Activated naive CD8-positive, alpha-beta T cell treated with anti-CD3 and anti-CD28 coated beads for 36 hours (primary cell): ENCODE results near the gene ZNF407. TPM values are rescaled to one million over a fixed set of nuclear protein-coding genes. Genes with fewer than 3 reads are reported as not detected.

Experiments used
- DNase-seq: peaks from one replicate; pipeline ENCODE4 v3.0.0; 2021
- H3K27ac Mint-ChIP-seq: one replicate; pipeline ENCODE4 v1.8.0; 2022; ENCODE audit warnings: mild to moderate bottlenecking, moderate library complexity, mixed read lengths
- H3K27me3 Mint-ChIP-seq: one replicate; pipeline ENCODE4 v1.8.0; 2022; ENCODE audit warnings: mild to moderate bottlenecking, mixed read lengths
- H3K36me3 Mint-ChIP-seq: one replicate; pipeline ENCODE4 v1.8.0; 2021; ENCODE audit warnings: mild to moderate bottlenecking, mixed read lengths
- H3K4me1 Mint-ChIP-seq: one replicate; pipeline ENCODE4 v1.8.0; 2021; ENCODE audit warnings: mixed read lengths
- H3K4me3 Mint-ChIP-seq: one replicate; pipeline ENCODE4 v1.8.0; 2022; ENCODE audit warnings: mild to moderate bottlenecking, moderate library complexity, mixed read lengths
- H3K9me3 Mint-ChIP-seq: one replicate; pipeline ENCODE4 v1.8.0; 2022; ENCODE audit warnings: mixed read lengths
- total RNA-seq, 2 experiments: library from RNA; stranded (reverse); gene quantifications; one replicate each; pipeline ENCODE4 v1.2.3, GENCODE V29; 2021

Gene ZNF407
- total RNA-seq, 2 experiments from 2014 or later: 9.6 to 10.3 TPM

DNA sequence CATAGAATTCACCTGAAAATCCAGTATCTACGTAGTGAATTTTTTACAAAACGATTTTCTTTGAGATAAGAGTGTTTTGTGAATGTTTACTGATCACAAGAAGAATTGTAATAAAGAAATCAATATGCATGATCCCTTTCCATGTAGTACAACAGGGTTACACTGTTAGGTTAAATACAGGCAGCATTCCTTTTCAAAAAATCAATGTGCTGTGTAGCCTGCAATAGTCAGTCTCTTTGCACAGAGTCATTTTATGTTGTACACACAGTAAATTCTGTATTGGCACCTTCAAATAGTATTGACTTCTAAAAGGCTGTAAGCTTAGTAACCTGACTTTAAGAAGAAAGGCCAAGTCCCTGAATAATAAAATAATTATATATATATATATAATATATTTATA is 63.3 kb downstream of the ZNF407 start:
- H3K4me3 Mint-ChIP-seq: no peak overlapping the region
- H3K9me3 Mint-ChIP-seq: no peaks in the 10 kb centered on the region
- no peaks in the 10 kb centered on the region for H3K27me3 Mint-ChIP-seq
- no peaks in the 10 kb centered on the region for H3K4me1 Mint-ChIP-seq
- no peak overlapping the region for H3K27ac Mint-ChIP-seq
- H3K36me3 Mint-ChIP-seq: peaks cover 2% of the 10 kb centered on the region
- no peak for DNase-seq

DNA sequence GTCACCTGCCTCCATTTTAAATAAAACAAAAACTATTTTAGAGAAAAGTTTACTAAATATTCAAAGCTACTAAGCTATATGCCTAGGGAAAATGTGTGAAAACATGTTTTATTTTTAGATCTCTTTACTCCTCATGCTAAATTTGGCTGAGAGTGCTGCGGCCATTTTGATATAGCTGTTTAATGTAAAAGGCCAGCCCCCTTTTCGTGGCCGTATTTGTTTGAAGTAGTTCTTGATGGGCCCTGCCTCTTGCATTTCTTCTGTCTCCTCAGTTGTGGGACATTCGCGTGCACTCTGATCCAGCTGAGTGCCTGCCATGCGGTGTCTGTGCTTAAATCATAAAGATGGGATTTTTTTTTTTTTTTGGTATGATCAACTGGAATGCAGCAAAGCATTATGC is 64.0 kb downstream of the ZNF407 start:
- Mint-ChIP-seq H3K27me3 (no peaks in the 10 kb centered on the region), H3K9me3 (no peaks in the 10 kb centered on the region), H3K27ac (no peak overlapping the region), H3K36me3 (peaks cover 2% of the 10 kb centered on the region), H3K4me3 (no peak overlapping the region), H3K4me1 (no peaks in the 10 kb centered on the region)
- DNase-seq: no peak

DNA sequence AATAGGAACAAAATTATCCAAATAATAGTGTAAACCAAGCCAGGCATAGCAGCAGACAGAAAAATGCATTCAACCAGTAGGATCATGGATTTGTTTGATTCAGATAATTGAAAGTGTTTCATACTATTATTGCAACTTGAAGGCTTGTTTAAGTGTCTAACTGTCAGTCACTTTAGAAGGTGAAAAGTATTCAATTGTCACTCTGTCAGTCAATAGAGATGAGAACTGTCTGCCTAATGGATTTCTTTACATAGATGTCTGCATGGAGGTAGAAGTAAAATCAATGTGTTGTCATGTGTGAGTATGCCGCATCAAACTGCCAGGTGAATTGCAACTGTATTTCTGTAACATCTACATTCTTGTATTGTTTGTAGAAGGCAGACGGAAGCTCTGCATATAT is 65.0 kb downstream of the ZNF407 start:
- Mint-ChIP-seq H3K36me3 (peaks cover 2% of the 10 kb centered on the region), H3K4me3 (no peak overlapping the region)

DNA sequence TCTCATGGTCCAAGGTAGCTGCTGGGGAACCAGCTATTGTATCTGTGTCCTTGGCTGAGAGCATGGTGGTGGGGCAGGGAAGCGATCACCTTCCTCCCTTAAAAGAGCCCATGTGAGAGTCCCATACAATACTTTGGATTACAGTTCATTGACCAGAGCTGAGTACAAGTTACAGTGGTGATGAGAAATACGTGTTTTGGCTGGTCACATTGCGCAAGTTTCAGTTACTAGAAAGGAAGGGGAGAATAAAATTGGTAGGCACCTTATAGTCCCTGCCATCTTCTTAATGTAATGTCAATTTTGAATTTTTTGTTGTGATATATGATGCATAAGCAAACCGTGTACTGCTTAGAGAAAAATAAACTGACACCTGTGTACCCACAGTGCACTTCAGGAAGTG is 67.7 kb downstream of the ZNF407 start:
- H3K4me3 Mint-ChIP-seq: no peak overlapping the region
- no peaks in the 10 kb centered on the region for H3K9me3 Mint-ChIP-seq
- no peak for DNase-seq
- peaks cover 2% of the 10 kb centered on the region for H3K36me3 Mint-ChIP-seq
- H3K4me1 Mint-ChIP-seq: no peaks in the 10 kb centered on the region
- no peaks in the 10 kb centered on the region for H3K27me3 Mint-ChIP-seq
- no peak overlapping the region for H3K27ac Mint-ChIP-seq

More for the DNA sequence above, 65.0 kb downstream of the ZNF407 start:
- Mint-ChIP-seq H3K27ac (no peak overlapping the region), H3K27me3 (no peaks in the 10 kb centered on the region), H3K9me3 (no peaks in the 10 kb centered on the region), H3K4me1 (no peaks in the 10 kb centered on the region)
- no peak for DNase-seq

DNA sequence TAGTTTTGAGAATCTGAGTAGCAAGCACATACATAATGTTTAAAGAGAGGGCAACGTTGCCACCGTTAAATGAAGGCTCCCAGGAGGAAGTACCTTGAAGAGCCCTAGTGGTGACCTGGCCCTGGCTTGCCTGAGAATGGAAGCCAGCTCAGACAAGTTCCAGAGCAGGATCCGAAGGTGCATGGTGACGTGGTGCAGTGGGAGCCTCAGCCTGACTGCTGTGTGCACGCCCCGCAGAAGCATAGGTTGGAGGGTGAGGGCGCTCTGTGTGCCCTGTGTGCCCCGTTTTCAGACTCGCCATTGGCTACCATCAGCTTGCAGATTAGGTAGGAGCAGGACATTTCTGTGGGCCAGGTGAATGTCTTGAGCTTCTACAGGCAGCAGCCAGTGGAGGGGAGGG is 68.2 kb downstream of the ZNF407 start:
- H3K36me3 Mint-ChIP-seq: peaks cover 2% of the 10 kb centered on the region
- H3K9me3 Mint-ChIP-seq: no peaks in the 10 kb centered on the region
- H3K4me1 Mint-ChIP-seq: no peaks in the 10 kb centered on the region
- DNase-seq: no peak
- no peak overlapping the region for H3K27ac Mint-ChIP-seq
- H3K27me3 Mint-ChIP-seq: no peaks in the 10 kb centered on the region
- no peak overlapping the region for H3K4me3 Mint-ChIP-seq

DNA sequence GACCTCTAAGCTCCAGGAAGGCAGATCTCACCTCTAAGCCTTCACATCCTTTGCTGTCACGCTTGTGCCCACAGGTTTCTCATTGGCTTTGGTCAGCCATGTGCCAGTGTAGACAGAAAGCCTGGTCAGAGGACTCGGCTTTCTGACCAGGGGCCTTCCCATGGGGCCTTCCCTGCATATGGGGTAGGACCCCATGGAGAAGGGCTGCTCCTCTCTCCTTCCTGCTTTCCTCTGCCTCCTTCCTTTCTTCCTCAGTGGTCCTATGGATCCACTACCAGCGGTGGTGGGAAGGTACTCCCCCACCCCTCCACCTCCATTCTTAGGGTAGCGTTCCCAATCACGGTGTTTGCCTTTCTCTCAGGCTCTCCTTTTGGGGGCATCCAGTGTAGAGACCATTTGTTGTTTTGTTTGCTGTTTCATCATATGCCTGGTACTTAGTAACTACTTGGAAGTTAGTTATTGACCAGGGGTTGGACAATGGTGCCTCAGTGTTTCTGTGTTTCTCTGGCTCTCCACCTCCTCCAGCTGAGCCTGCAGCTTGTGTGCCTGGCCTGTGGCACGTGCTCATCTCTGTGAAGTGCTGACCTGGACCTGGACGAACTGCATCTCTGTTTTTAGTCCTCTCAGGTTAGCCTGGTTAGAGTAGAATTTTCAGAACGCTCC is 71.6 kb downstream of the ZNF407 start:
- no peak for DNase-seq
- Mint-ChIP-seq H3K36me3 (peaks cover 3% of the 10 kb centered on the region), H3K4me3 (no peak overlapping the region), H3K9me3 (no peaks in the 10 kb centered on the region), H3K4me1 (no peaks in the 10 kb centered on the region), H3K27me3 (no peaks in the 10 kb centered on the region), H3K27ac (no peak overlapping the region)

DNA sequence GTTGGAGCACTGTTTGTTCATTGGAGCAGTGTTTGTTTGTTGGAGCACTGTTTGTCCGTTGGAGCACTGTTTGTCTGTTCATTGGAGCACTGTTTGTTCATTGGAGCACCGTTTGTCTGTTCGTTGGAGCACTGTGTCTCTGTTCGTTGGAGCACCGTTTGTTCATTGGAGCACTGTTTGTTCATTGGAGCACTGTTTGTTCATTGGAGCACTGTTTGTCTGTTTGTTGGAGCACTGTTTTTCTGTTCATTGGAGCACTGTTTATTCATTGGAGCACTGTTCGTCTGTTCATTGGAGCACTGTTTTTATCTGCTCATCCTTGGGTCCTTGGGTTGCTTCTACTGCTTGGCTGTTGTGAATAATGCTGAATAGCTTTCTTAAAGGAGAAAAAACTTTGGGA is 74.7 kb downstream of the ZNF407 start:
- Mint-ChIP-seq H3K4me1 (no peaks in the 10 kb centered on the region), H3K36me3 (peaks cover 19% of the 10 kb centered on the region), H3K9me3 (peaks cover 3% of the 10 kb centered on the region), H3K27ac (no peak overlapping the region), H3K4me3 (no peak overlapping the region), H3K27me3 (no peaks in the 10 kb centered on the region)
- no peak for DNase-seq

DNA sequence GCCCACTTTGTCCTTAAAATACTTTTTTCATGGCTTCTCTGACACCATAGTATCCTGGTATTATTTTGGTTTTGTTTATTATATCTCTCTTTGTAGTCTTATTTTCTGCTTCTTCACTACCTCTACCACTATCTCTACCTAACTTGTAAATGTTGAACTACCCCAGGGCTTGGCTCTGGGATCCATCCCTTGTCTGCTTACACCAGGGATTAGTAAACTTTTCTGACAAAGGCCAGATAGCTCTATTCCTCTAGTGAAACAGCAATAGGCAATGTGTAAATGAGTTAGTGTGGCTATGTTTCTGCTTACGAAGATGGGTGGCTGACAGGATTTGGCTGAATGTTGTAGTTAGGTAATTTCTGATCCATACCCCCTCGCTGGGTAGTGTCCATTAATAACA is 76.8 kb downstream of the ZNF407 start:
- Mint-ChIP-seq H3K4me3 (no peak overlapping the region), H3K27me3 (no peaks in the 10 kb centered on the region), H3K27ac (no peak overlapping the region), H3K9me3 (peaks cover 5% of the 10 kb centered on the region), H3K36me3 (peaks cover 30% of the 10 kb centered on the region), H3K4me1 (peaks cover 5% of the 10 kb centered on the region)
- no peak for DNase-seq

DNA sequence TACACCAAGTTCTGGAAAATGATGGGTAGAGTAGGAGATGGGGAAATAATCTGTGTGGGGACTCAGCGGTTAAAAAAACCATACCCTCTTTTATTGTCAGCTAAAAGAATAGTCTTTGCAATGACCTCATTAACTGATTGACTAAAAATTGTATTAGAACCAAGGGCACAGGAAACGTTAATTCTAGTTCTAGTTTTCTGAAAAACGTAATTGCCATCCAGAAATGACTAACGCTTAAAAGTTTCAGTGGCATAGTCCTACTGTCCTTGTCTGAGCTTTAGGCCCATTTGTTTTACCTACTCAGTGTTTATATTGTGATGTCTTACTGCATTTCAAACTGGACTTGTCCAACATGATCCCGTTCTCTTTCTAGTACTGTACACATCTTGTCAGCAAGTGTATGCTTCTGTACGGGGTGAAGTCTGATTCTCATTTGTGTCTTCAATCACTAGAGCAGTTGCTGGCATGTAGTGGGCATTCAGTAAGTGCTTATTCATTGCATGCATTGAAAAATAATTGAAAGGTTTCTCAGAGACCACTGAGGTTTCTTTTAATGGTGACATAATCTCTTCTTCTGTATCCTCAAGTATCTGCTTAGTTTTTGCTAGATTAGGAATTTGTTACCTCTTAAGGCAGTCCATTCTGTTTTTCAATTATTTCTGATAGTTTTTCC is 81.5 kb downstream of the ZNF407 start:
- DNase-seq: no peak
- H3K4me1 Mint-ChIP-seq: peaks cover 16% of the 10 kb centered on the region
- H3K9me3 Mint-ChIP-seq: peaks cover 5% of the 10 kb centered on the region
- H3K4me3 Mint-ChIP-seq: no peak overlapping the region
- H3K27me3 Mint-ChIP-seq: no peaks in the 10 kb centered on the region
- peaks cover 36% of the 10 kb centered on the region for H3K36me3 Mint-ChIP-seq
- H3K27ac Mint-ChIP-seq: no peak overlapping the region

DNA sequence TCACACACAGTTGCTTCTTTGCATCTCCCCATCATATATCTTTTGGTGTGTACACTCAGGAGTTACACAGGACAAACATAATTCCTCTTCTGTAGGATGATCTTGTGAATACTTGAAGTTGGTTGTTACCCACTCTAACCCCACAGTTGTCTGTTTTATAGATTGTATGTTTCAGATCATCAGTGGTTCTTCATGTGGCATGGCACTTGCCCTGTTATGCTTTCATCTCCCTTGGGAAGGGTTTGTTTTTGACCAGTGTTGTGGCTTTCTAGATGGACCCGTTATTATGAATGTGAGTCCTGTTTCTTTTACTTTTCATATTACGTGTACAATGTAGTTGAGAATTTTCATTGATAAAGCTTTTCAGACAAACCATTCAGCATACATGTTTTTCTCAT is 82.0 kb downstream of the ZNF407 start:
- no peaks in the 10 kb centered on the region for H3K27me3 Mint-ChIP-seq

DNA sequence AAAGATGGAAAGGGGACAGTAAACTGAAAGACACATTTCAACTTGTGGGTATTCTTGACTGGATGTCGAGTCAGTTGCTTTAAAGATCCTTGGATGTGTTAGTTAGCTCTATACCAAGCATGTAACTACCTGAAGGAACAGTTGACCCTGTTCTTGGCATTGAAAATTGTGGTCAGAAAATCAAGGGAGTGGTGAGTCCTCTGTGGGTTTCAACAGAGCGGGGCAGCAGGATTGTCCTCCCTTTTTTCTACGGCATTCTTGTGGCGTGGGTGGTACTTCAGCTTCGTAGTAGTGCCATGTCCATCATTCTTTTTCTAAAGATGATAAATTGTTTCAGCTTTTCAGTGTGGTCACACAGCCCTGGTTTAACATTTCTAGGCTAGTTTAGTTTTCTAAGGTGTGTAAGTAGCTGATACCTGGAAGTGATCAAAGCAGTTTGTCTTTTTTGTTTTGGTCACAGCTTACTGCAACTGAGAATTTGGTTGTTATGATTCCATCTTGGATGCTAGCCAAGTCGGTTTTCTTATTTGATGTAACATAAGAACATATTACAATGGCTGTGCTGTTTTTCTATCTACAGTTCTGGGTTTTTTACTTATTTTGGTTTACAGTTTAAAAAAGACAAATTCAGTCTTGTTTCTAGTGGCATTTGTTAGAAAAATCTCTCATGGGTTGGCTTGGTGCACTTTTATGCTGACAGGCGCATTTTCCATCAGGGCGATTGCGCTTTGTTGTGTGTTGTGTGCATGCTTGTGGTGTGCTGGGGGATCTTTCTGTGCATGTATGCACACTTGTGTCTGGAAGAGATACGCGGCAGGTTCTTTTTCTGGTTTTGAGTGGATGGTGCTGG is 84.7 kb downstream of the ZNF407 start:
- H3K36me3 Mint-ChIP-seq: peaks cover 38% of the 10 kb centered on the region
- no peaks in the 10 kb centered on the region for H3K27me3 Mint-ChIP-seq
- DNase-seq: no peak
- no peak overlapping the region for H3K4me3 Mint-ChIP-seq
- H3K9me3 Mint-ChIP-seq: peaks cover 2% of the 10 kb centered on the region
- H3K4me1 Mint-ChIP-seq: peaks cover 16% of the 10 kb centered on the region
- H3K27ac Mint-ChIP-seq: no peak overlapping the region

More for the DNA sequence above, 82.0 kb downstream of the ZNF407 start:
- H3K4me1 Mint-ChIP-seq: peaks cover 16% of the 10 kb centered on the region
- peaks cover 36% of the 10 kb centered on the region for H3K36me3 Mint-ChIP-seq
- DNase-seq: no peak
- no peak overlapping the region for H3K27ac Mint-ChIP-seq
- no peak overlapping the region for H3K4me3 Mint-ChIP-seq
- peaks cover 5% of the 10 kb centered on the region for H3K9me3 Mint-ChIP-seq

DNA sequence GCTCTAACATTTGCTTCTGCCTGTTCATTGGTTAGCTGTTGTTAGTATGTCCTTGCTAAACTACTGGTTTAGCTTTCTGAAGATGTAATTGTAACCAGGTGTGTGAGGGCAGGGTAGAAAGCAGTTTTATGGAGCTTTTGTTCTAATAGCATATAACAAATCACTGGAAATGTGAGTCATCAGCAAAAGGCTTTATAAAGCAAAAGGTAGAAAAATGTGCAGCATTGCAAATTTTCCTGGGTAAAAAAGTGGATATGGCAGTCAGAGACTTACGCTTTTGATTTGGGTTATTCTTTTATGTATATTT is 85.3 kb downstream of the ZNF407 start:
- no peak overlapping the region for H3K4me3 Mint-ChIP-seq
- H3K36me3 Mint-ChIP-seq: peaks cover 34% of the 10 kb centered on the region
- H3K4me1 Mint-ChIP-seq: peaks cover 16% of the 10 kb centered on the region
- DNase-seq: no peak
- H3K9me3 Mint-ChIP-seq: no peaks in the 10 kb centered on the region
- no peak overlapping the region for H3K27ac Mint-ChIP-seq
- H3K27me3 Mint-ChIP-seq: no peaks in the 10 kb centered on the region

DNA sequence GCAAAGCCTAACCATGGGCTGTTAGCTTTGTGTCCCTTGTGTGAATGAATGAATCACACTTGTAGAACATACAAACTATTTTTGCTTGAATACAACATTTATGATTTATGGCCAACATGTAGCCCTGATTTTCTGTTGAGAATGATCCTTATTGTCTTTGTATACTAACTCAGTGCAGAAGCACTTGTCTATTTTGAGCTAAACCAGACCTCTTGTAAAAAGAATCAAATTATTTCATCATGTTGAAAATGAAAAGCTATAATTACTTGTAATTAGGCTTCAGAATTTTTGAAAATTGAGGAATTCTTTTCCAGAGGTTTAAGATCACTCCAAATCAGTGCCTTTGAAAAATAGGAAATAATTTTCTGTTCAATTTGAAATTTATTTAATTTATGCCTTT is 85.9 kb downstream of the ZNF407 start:
- no peak for DNase-seq
- Mint-ChIP-seq H3K9me3 (no peaks in the 10 kb centered on the region), H3K36me3 (peaks cover 28% of the 10 kb centered on the region), H3K27ac (no peak overlapping the region), H3K4me1 (peaks cover 13% of the 10 kb centered on the region), H3K27me3 (no peaks in the 10 kb centered on the region), H3K4me3 (no peak overlapping the region)

DNA sequence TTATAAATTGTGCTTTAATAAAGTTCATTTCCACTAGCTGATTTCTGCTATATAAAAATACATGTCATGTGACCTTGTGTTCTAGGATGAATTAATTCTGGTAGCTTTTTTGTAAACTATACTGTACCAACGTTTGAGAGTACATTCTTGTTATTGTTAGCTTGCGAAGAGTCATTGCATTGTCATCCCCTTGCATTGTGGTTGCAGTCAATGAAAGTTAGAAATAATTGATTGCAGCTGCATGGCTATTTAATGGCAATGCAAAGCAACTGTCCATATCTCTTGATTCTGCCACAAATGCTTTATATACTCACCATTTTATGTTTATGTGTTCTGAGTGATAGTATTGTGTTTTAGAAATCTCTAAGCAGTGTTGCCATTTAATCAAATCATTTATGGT is 91.6 kb downstream of the ZNF407 start:
- peaks cover 4% of the 10 kb centered on the region for H3K4me1 Mint-ChIP-seq
- H3K27ac Mint-ChIP-seq: no peak overlapping the region
- no peaks in the 10 kb centered on the region for H3K27me3 Mint-ChIP-seq
- no peaks in the 10 kb centered on the region for H3K9me3 Mint-ChIP-seq
- no peak overlapping the region for H3K4me3 Mint-ChIP-seq
- no peak for DNase-seq
- H3K36me3 Mint-ChIP-seq: peaks cover 26% of the 10 kb centered on the region

DNA sequence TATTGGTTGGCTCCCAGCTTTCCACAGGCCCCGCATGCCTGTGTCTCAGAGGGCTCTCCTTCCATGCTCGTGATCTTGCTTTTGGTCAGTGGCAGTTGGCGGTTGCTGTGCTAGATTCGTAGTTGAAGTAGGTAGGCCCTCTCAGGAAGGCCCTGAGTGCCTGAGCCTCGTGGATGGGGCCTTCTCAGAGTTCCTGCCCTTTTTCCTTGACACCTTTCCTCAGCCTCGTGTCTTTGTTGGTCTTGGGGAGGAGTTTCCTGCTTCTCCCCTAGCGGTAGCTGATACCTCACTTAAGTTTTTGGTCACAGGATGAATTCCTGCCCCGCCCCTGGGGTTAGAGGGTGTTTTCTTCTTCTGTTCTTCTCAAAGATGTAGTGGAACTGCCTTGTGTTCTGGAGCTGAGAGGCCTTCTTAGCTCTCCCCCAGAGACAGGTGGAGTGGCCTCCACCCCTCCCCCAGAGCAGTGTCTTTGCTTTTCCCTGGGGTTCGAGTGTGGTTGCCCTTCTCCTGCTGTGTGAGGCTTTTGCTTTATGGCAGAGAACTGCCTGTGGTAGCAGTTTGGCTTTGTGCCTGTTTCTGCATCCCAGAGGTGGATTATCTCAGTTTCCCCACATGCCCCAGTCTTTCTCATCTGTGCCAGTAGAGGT is 94.8 kb downstream of the ZNF407 start:
- no peak for DNase-seq
- no peaks in the 10 kb centered on the region for H3K9me3 Mint-ChIP-seq
- H3K27ac Mint-ChIP-seq: no peak overlapping the region
- no peaks in the 10 kb centered on the region for H3K27me3 Mint-ChIP-seq
- H3K36me3 Mint-ChIP-seq: peaks cover 7% of the 10 kb centered on the region
- H3K4me1 Mint-ChIP-seq: peaks cover 4% of the 10 kb centered on the region
- no peak overlapping the region for H3K4me3 Mint-ChIP-seq
